GM18498 (cell line): ENCODE results near the gene COL2A1.

Experiments
- ATAC-seq: cut with Tn5 transposase; IDR thresholded peaks from one replicate; pipeline ENCODE4 v1.9.1; 2021; ENCODE audit warnings: mild to moderate bottlenecking, moderate library complexity; ENCODE audit not compliant: unreplicated experiment

COL2A1 gene

DNA sequence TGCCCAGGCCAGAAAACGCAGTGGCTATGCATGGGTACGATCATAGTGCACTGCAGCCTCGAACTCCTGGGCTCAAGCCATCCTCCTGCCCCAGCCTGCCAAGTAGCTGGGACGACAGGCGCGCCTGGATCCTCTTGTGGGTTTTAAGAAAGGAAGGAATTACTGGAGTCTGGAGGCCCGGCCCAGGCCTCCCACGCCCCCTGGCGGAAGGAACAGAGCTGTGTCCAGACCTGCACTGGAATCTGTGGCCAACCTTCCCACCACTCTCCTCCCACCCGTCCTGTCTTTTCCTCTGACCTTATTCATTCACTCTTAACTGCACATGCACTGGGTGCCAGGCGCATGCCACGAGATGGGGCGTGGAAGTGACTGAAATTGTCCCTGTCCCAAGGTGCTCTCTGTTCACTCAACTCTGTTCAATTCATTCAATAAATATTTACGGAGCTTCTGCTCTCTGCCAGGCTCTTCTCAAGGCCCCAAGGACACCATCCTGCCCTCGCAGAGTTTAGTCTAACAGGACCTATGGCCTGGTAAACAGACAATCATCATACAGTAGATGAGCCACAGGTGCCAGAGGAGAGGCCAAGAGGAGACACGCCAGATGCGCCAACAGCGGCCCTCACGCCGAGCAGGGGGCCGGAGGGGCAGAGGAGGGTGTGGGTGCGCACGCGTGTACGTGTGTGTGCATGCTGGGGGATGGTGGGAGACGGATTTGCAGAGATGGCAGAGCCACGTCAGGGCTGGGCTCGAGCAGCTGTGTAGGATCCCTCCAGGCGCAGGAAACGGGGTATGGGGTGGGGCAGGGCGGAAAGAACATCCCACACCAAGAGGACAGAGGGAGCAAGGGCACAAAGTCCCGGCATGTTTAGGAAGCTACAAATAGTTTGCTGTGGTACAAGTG, 54.6 kb downstream of the COL2A1 start:
- ATAC-seq = no peak

- ATAC-seq = no peak
Measured at GRCh38 chr12:47947341-47947740, 56.9 kb downstream of the COL2A1 start.

GRCh38 chr12:47946413-47947323, 57.6 kb downstream of the COL2A1 start:
- no peak for ATAC-seq

DNA sequence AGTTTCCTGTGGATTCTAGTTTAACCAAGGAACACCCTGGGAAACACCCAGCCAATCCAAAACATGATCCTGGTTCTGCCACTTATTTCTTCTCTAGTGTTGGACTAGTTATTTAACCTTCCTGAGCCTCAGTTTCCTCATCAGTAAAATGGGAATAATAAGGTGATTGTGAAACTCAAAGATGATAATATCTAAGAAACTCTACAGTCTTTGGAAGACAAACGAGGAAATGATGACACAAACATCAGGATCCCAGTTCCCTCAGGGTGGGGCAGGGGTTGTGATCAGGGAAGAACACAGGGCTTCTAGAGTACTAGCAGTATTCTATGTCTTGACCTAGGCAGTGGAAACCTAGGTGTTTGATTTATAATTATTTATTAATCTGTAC, 58.9 kb downstream of the COL2A1 start:
- no peak for ATAC-seq

- no peak for ATAC-seq
Measured at GRCh38 chr12:47944685-47945340, 59.5 kb downstream of the COL2A1 start.

- no peak for ATAC-seq
Measured at GRCh38 chr12:47943623-47944340, 60.5 kb downstream of the COL2A1 start.

- no peak for ATAC-seq
Measured at GRCh38 chr12:47942614-47943225, 61.6 kb downstream of the COL2A1 start.

DNA sequence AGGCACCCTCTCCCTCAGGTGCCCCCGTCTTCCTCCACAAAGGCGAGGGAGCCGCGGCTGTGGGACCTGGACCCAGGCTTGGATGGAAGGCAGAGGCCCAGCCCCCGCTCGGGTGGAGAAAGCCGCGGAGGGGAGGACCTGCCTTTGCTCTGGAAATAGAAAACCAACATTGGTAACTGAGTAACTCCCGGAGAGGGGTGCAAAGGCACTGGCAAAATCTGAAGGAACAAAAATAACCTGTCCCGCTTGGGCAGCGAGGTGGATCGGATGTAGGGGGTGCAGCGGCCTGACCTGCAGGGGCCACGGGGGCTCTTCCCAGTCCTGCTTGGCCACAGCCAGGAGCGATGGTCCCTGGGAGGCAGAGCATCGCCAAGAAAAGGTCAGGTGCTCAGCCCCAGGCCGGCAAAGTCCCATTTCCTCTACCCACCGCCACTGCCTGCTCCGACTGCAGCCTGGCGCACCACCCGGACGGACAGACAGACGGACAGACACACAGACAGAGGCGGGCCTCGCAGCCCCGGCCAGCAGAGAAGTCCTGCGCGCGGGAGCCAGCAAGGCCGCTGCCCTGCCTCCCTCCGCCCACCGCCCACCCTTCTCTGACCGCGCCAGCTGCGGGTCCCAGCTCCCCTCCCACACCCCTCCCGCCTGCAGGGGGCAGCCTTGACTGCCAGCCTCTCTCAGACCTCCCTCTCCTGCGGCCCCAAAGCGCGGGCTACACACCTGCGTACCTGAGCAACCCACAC, 62.2 kb downstream of the COL2A1 start:
- ATAC-seq = no peak

- ATAC-seq = no peak
Measured at GRCh38 chr12:47941475-47941780, 62.8 kb downstream of the COL2A1 start.

DNA sequence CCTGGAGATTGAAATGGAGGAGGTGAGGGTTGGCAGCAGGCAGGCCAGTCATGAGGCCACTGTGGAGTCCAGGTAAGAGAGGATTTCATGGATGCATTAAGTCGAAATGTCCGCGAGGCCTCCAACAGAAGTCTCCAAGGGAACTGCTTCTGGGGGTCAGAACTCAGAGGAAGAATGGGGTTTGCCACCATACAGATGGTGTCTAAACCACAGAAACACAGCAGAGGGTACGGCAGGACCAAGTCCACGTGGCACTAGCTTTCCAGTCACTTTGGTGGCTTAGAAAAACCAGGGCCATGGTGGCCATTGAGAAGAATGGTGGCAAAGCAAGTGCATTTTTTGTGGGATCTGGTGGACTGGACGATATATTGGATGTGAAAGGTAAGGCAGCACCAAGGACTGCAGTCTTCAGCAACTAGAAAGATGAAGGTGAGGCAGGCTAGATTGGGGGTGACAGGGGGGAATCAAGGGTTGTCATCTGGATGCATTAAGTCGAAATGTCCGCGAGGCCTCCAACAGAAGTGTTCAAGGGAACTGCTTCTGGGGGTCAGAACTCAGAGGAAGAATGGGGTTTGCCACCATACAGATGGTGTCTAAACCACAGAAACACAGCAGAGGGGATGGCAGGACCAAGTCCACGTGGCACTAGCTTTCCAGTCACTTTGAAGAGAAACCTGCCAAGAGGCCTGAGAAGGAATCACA, 63.4 kb downstream of the COL2A1 start:
- no peak for ATAC-seq

- ATAC-seq = no peak
Measured at GRCh38 chr12:47939009-47939601, 65.2 kb downstream of the COL2A1 start.

DNA sequence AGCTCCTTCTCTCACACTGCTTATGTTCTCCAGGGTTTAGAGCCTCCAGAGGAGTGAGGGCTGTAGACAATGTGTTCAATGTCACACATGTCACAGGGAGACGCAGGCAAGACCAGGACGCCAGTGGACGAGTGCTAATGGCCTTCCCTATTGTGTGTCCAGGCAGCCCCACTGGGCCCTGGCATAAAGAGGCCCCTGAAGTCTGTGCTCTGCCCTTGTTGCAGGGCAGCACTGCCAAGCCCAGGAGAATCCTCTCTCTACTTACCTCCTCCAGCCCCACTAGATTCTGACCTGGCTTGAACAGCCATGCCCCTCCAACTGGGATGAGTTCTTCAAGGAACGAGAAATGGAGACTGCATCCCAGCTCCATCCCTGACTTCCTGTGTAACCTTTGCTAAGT, 65.7 kb downstream of the COL2A1 start:
- no peak for ATAC-seq

- ATAC-seq = no peak
Measured at GRCh38 chr12:47938093-47938492, 66.2 kb downstream of the COL2A1 start.

- no peak for ATAC-seq
Measured at GRCh38 chr12:47935184-47935583, 69.1 kb downstream of the COL2A1 start.

DNA sequence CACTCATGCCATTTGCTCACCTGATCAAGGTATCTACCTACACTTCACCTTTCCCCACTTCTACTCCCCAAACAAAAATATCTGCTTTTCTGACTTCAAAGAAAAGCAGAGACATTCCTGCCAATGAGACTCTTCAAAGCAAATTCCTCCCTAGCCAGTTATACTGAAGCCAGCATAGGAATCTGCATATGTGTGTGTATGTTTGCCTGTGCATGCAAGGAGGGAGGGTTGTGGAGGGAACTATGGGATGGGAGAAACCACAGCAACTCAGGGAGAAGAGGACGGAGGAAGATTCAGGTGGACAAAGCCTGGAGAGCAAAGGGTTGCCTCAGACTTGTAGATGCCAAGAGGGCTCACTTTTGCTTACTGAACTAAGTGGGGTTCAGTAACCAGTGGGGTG, 73.1 kb downstream of the COL2A1 start:
- no peak for ATAC-seq

DNA sequence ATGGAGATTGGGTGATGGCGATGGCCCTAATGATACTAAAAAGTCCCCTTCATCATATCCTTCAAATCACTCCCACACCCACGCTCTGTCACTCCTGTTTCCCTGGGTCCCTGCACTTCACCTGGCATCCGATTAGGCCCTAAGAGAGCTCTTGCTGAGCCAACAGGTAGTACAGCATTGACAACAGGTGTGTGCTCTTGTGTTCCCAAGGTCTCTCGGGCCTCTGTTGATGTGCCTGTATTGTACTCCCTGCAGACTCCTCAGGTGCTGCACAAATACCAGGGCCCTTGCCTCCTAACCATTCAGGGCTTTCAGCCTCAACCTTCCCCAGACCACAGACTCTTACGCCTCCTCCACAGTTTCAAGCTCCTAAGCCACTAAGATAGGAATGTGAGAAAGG, 73.6 kb downstream of the COL2A1 start:
- no peak for ATAC-seq

DNA sequence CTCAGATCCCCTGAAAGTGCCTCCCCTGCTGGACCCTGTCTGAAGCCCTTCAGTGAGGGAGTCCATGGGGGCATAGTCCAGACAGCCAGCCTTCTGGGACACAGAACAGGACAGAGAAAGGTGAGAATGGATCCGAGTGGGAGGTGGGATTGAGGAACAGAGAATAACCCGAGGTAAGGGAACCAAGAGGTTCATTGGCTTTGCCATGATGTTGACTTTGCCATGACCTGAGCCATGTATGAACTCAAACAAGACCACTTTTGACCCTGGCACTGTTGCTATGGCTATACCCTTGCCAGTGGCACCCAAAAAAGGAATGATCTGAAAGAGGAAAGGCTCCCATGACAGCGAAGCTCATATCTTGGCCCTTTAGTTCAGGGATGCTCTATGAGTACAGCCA, 76.9 kb downstream of the COL2A1 start:
- ATAC-seq = no peak
